Mesendoderm (in vitro differentiated cells): ENCODE data around the gene GSE1.

Experiments used
- DNase-seq: peaks from one replicate; pipeline ENCODE4 v3.0.0; 2013
- H2AK5ac ChIP-seq: 2 replicates; pipeline ENCODE4 v1.6.1; 2013; ENCODE audit warnings: low read length, inconsistent platforms
- H2BK120ac ChIP-seq: 2 replicates; pipeline ENCODE4 v1.6.1; 2013; ENCODE audit warnings: low read depth, mild to moderate bottlenecking, low read length, moderate library complexity, mixed read lengths
- H2BK15ac ChIP-seq: replicated peaks from 2 replicates; pipeline ENCODE4 v1.6.1; 2013; ENCODE audit warnings: low read depth, mild to moderate bottlenecking, moderate library complexity
- H2BK5ac ChIP-seq: 2 replicates; pipeline ENCODE4 v1.6.1; 2013; ENCODE audit warnings: low read length, inconsistent platforms
- H3K18ac ChIP-seq: 2 replicates; pipeline ENCODE4 v1.6.1; 2013; ENCODE audit warnings: mild to moderate bottlenecking, low read length, mixed read lengths
- H3K23ac ChIP-seq: one replicate; pipeline ENCODE4 v1.6.1; 2013; ENCODE audit warnings: low read length
- H3K27ac ChIP-seq: 2 replicates; pipeline ENCODE4 v1.5.1; 2013; ENCODE audit warnings: low read depth, mild to moderate bottlenecking, inconsistent platforms, low read length, moderate library complexity
- H3K27me3 ChIP-seq: 2 replicates; pipeline ENCODE4 v1.6.1; 2013; ENCODE audit warnings: low read length, control low read depth, mild to moderate bottlenecking, inconsistent platforms; ENCODE audit not compliant: insufficient read depth, poor library complexity
- H3K36me3 ChIP-seq: 2 replicates; pipeline ENCODE4 v1.6.1; 2013; ENCODE audit warnings: low read length, inconsistent platforms; ENCODE audit not compliant: control insufficient read depth, insufficient read depth
- H3K4ac ChIP-seq: one replicate; pipeline ENCODE4 v1.6.1; 2013; ENCODE audit warnings: low read depth, mild to moderate bottlenecking, low read length, moderate library complexity
- H3K4me1 ChIP-seq: 2 replicates; pipeline ENCODE4 v1.6.1; 2013; ENCODE audit warnings: low read depth, low read length, inconsistent platforms; ENCODE audit not compliant: control insufficient read depth
- H3K4me2 ChIP-seq: 2 replicates; pipeline ENCODE4 v1.6.1; 2013; ENCODE audit warnings: low read length
- H3K4me3 ChIP-seq: 2 replicates; pipeline ENCODE4 v1.5.1; 2013; ENCODE audit warnings: mild to moderate bottlenecking, low read length
- H3K56ac ChIP-seq: one replicate; pipeline ENCODE4 v1.6.1; 2013; ENCODE audit warnings: low read length
- H3K79me1 ChIP-seq: 2 replicates; pipeline ENCODE4 v1.6.1; 2013; ENCODE audit warnings: low read length, inconsistent platforms
- H3K79me2 ChIP-seq: 2 replicates; pipeline ENCODE4 v1.6.1; 2013; ENCODE audit warnings: mild to moderate bottlenecking, low read length; ENCODE audit not compliant: control insufficient read depth, insufficient read depth
- H3K9ac ChIP-seq: 2 replicates; pipeline ENCODE4 v1.6.1; 2013; ENCODE audit warnings: low read length, inconsistent platforms
- H4K5ac ChIP-seq: one replicate; pipeline ENCODE4 v1.6.1; 2013; ENCODE audit warnings: low read length
- H4K8ac ChIP-seq: one replicate; pipeline ENCODE4 v1.6.1; 2013; ENCODE audit warnings: low read depth, mild to moderate bottlenecking, control low read depth, low read length, moderate library complexity
- WGBS: extraction: QIAGEN DNeasy Blood & Tissue Kit; methylation state at CpG from one replicate; pipeline ENCODE4 v1.1.7; 2013; ENCODE audit warnings: low lambda C conversion rate, missing lambda C conversion rate; ENCODE audit not compliant: insufficient coverage; ENCODE audit errors: extremely low coverage; 5-methylcytosine and 5-hydroxymethylcytosine counted together

Gene GSE1

DNA sequence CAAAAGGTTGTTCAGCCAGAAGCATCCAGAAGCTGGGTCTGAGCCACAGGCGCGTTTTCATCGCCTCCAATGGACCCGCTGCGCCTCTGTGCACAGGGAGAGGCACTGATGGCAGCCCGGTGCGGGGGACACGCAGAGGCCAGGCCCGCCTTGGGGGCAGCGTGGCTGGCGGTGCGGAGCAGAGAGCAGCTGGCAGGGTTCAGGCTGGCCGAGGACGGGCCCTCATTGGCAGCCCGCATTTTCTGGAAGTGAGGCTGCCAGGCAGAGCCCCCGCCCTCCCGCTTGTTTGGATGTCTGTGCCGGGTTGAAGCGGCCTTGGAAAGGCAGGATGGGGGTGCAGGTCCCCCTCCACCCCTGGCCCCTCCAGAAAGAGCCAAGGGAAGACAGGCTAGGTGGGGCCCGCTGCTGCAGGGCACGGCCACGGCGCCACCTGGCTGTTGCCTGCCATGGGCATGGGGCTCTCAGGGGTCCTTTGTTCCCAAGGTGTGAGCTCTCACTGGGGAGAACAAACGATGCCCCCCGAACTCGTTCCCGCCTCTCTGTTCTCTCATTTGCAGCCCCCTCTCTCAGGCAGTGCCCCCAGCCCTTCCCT, 18.8 kb downstream of the GSE1 start:
- H3K56ac ChIP-seq = no peak overlapping the region
- WGBS = no CpG with 5 or more reads among the region's 27 CpGs
- peaks cover 70% of the 10 kb centered on the region for H3K79me2 ChIP-seq
- no peak overlapping the region for H3K4me3 ChIP-seq
- no peak overlapping the region for H2AK5ac ChIP-seq
- H3K27me3 ChIP-seq = no peaks in the 10 kb centered on the region
- no peaks in the 10 kb centered on the region for H3K36me3 ChIP-seq
- H3K23ac ChIP-seq = no peak overlapping the region
- H4K8ac ChIP-seq = no peak overlapping the region
- peaks cover 27% of the 10 kb centered on the region for H3K79me1 ChIP-seq
- no peak overlapping the region for H3K9ac ChIP-seq
- no peak overlapping the region for H2BK120ac ChIP-seq
- no peak overlapping the region for H2BK5ac ChIP-seq
- no peak for DNase-seq
- H3K4ac ChIP-seq = no peak overlapping the region
- H3K18ac ChIP-seq = no peak overlapping the region
- H4K5ac ChIP-seq = no peak overlapping the region
- peaks cover 3% of the 10 kb centered on the region for H3K4me1 ChIP-seq
- H2BK15ac ChIP-seq = no peak overlapping the region
- H3K4me2 ChIP-seq = no peak overlapping the region
- no peak overlapping the region for H3K27ac ChIP-seq

DNA sequence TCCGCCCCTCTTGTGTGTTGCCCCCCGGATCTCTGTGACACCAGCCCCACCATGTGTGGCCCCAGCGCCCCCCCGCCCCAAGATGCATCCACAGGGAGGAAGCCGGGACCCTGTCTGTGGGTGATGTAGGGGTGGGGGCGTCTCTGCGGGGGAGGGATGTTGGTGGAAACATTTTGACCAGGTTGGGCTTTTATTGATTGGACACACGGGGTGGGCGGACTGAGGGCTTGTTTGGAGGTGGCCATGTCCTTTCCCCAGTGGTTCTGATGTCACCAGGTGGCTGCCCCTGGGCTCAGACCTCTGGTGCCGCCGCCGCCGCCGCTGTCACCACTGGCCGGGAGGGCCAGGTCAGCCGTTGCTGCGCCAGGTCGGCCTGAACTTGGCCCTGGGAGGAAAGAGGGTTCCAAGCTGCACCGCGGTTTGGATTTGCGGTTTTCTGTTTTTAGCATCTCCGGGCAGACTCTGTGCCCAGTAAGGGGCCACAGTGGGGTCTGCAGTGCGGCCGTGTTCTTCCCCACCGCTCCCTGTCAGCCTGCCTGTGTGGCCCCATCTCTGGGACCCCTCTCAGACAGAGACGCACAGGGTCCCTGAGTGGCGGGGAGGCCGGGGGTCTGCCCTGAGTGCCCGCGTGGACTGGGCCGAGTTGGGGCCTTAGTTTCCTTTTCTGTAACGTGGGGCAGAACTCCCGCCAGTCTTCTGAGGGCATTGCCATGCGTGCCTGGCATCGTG, 19.8 kb downstream of the GSE1 start:
- WGBS = no CpG with 5 or more reads among the region's 35 CpGs
- H3K56ac ChIP-seq = no peak overlapping the region

GRCh38 chr16:85633438-85633743, 20.3 kb downstream of the GSE1 start:
- Histone ChIP-seq H3K4me2 (no peak overlapping the region), H3K27ac (no peak overlapping the region), H3K9ac (no peak overlapping the region), H3K4me1 (no peaks in the 10 kb centered on the region), H3K79me2 (peaks cover 62% of the 10 kb centered on the region), H3K36me3 (no peaks in the 10 kb centered on the region), H3K79me1 (peaks cover 26% of the 10 kb centered on the region), H2AK5ac (no peak overlapping the region), H3K4ac (no peak overlapping the region), H3K56ac (no peak overlapping the region), H4K5ac (no peak overlapping the region), H3K27me3 (no peaks in the 10 kb centered on the region), H3K18ac (no peak overlapping the region), H4K8ac (no peak overlapping the region), H3K4me3 (no peak overlapping the region), H2BK5ac (no peak overlapping the region), H2BK120ac (no peak overlapping the region), H3K23ac (no peak overlapping the region), H2BK15ac (no peak overlapping the region)
- no CpG with 5 or more reads among the region's 15 CpGs for WGBS
- DNase-seq = no peak

More for the DNA sequence above, 19.8 kb downstream of the GSE1 start:
- Histone ChIP-seq H3K27ac (no peak overlapping the region), H2BK5ac (no peak overlapping the region), H3K4me1 (no peaks in the 10 kb centered on the region), H3K23ac (no peak overlapping the region), H3K27me3 (no peaks in the 10 kb centered on the region), H4K8ac (no peak overlapping the region), H3K9ac (no peak overlapping the region), H3K18ac (no peak overlapping the region), H3K4me3 (no peak overlapping the region), H3K4me2 (no peak overlapping the region), H3K36me3 (no peaks in the 10 kb centered on the region), H4K5ac (no peak overlapping the region), H2BK15ac (no peak overlapping the region), H2BK120ac (no peak overlapping the region), H2AK5ac (no peak overlapping the region), H3K79me1 (peaks cover 28% of the 10 kb centered on the region), H3K79me2 (peaks cover 68% of the 10 kb centered on the region), H3K4ac (no peak overlapping the region)
- no peak for DNase-seq

GRCh38 chr16:85633888-85634287, 20.8 kb downstream of the GSE1 start:
- H3K4me1 ChIP-seq = no peaks in the 10 kb centered on the region
- H3K27ac ChIP-seq = no peak overlapping the region
- H3K4me3 ChIP-seq = no peak overlapping the region
- H2BK120ac ChIP-seq = no peak overlapping the region
- H4K8ac ChIP-seq = no peak overlapping the region
- H3K23ac ChIP-seq = no peak overlapping the region
- no peak for DNase-seq
- no peaks in the 10 kb centered on the region for H3K36me3 ChIP-seq
- no peak overlapping the region for H3K4me2 ChIP-seq
- H3K79me2 ChIP-seq = peaks cover 59% of the 10 kb centered on the region
- no peaks in the 10 kb centered on the region for H3K27me3 ChIP-seq
- no peak overlapping the region for H3K9ac ChIP-seq
- no peak overlapping the region for H4K5ac ChIP-seq
- WGBS = no CpG with 5 or more reads among the region's 35 CpGs
- no peak overlapping the region for H3K4ac ChIP-seq
- H3K18ac ChIP-seq = no peak overlapping the region
- no peak overlapping the region for H2AK5ac ChIP-seq
- H3K79me1 ChIP-seq = peaks cover 23% of the 10 kb centered on the region
- no peak overlapping the region for H3K56ac ChIP-seq
- H2BK15ac ChIP-seq = no peak overlapping the region
- H2BK5ac ChIP-seq = no peak overlapping the region

DNA sequence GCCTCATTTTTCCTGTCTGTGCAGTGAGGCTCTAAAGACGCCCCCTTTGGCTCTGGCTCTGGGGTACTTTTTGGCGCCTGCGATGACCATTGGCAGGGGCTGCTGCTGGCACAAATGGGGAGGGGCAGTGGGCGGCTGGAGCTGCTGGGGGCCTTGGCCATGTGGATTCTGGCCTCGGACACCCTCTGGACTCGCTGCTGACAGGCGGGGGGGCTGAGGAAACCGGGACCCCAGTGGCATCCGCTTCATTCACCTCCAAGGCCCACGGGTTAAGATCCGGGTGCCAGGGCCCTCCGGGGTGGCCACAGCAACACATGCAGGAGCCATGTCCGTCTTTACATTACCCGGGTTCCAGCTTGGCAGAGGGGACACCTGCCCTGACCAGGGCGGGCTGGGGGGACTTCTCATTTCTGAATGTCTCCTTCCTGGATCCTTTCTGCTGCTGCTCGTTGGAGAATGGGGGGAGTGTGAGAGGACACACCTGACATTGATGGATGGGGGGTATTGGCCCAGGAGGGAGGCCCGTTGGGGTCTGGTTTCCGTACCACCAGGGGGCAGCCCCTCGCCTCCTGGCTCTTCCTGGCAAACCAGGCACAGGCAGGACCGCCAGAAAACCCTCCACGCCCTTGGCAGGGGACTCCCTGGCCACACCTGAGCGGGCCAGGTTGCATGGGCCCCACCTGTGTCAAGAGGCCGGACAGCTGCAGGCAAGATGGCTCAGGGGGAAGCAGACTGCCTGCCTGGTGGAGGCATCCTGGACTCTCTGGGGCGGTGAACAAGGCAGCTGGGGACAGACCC, 21.8 kb downstream of the GSE1 start:
- H2BK120ac ChIP-seq = no peak overlapping the region
- no peak overlapping the region for H2BK15ac ChIP-seq
- no peaks in the 10 kb centered on the region for H3K36me3 ChIP-seq
- H3K79me2 ChIP-seq = peaks cover 53% of the 10 kb centered on the region
- no peak for DNase-seq
- H3K23ac ChIP-seq = no peak overlapping the region
- H2AK5ac ChIP-seq = no peak overlapping the region
- WGBS = no CpG with 5 or more reads among the region's 24 CpGs
- no peak overlapping the region for H3K18ac ChIP-seq
- no peak overlapping the region for H4K5ac ChIP-seq
- peaks cover 18% of the 10 kb centered on the region for H3K79me1 ChIP-seq
- H3K56ac ChIP-seq = no peak overlapping the region
- H3K9ac ChIP-seq = no peak overlapping the region
- H3K4me1 ChIP-seq = no peaks in the 10 kb centered on the region
- H4K8ac ChIP-seq = no peak overlapping the region
- H3K4me2 ChIP-seq = no peak overlapping the region
- no peaks in the 10 kb centered on the region for H3K27me3 ChIP-seq
- no peak overlapping the region for H3K4me3 ChIP-seq
- H3K4ac ChIP-seq = no peak overlapping the region
- H2BK5ac ChIP-seq = no peak overlapping the region
- H3K27ac ChIP-seq = no peak overlapping the region
